GM21515 (cell line): ENCODE measurements around the gene MUC5AC.
"Not testable (repeated sequence)": the region's sequence is repeated elsewhere in the genome, so short reads cannot be mapped to it uniquely, and the experiment has no call there.

Experiments
- ATAC-seq: cut with Tn5 transposase; IDR thresholded peaks from one replicate; pipeline ENCODE4 v1.9.1; 2021; ENCODE audit not compliant: unreplicated experiment

The MUC5AC gene

DNA sequence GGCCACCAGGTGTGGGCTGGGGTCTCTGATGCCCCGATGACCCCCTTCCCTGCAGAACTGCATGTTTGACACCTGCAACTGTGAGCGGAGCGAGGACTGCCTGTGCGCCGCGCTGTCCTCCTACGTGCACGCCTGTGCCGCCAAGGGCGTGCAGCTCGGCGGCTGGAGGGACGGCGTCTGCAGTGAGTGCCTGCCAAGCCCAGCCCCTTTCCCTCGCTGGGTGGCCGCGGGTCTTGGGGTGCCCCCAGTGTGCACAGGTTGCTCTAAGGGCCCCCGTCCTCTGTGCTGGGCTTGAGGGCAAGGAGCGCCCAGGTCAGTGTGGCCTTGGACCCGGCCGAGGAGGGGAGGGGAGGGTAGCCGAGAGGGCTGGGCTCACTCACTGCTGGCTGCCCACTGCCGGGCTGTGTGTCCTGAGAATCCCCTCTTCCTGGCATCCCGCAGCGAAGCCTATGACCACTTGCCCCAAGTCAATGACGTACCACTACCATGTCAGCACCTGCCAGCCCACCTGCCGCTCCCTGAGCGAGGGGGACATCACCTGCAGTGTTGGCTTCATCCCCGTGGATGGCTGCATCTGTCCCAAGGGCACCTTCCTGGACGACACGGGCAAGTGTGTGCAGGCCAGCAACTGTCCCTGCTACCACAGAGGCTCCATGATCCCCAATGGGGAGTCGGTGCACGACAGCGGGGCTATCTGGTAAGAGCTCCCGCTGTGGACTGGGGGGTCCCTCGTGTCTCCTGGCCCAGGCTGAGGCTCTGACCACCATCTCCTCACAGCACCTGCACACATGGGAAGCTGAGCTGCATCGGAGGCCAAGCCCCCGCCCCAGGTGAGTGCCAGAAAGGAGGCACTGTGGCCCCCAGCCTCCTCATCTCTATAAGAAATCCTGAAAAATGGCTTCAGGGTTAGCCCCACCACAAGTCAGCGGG lies 17.0 kb downstream of the MUC5AC start:
- no peak for ATAC-seq

DNA sequence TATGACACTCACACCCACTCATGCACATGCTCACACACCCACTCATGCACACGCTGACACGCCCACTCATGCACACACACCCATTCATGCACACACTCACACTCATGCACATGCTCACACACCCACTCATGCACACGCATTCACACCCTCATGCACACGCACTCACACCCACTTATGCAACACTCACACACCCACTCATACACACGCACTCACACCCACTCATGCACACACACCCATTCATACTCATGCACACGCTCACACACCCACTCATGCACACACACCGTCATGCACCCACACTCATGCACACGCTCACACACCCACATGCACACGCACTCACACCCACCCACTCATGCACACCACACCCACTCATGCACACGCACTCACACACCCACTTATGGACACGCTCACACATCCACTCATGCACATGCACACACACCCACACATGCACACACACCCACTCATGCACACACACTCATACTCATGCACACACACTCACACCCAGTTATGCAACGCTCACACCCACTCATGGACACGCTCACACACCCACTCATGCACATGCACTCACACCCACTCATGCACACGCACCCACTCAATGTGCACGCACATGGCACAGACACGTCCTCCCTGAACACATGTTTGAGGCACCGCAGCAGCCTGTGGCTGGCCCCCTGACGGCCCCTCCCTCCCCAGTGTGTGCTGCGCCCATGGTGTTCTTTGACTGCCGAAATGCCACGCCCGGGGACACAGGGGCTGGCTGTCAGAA lies 17.9 kb downstream of the MUC5AC start:
- no peak for ATAC-seq

DNA sequence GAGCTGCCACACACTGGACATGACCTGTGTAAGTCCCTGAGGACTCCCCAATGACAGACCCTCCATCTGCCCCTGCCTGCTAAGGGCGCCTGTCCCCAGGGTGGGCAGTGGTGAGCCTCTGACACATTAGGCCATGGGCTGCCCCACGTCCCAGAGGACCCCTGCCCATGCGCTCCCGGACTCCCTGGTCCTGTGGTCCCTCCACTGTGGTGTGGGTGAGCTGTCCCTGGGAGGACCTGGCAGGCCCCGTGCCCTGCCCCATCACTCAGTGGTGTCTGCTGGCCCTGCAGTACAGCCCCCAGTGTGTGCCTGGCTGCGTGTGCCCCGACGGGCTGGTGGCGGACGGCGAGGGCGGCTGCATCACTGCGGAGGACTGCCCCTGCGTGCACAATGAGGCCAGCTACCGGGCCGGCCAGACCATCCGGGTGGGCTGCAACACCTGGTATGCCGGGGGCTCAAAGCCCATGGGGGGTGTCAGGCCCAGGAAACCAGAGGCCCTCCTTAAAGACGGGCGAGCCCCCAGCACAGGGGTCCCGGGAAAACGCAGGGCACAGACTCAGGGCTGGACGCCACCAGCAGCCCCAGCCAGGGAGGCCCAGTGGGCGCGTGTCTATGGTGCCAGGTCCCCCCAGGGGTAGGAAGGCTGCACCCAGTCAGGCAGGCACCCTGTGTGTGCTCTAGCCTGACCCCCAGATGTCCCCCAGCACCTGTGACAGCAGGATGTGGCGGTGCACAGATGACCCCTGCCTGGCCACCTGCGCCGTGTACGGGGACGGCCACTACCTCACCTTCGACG lies 18.7 kb downstream of the MUC5AC start:
- no peak for ATAC-seq

DNA sequence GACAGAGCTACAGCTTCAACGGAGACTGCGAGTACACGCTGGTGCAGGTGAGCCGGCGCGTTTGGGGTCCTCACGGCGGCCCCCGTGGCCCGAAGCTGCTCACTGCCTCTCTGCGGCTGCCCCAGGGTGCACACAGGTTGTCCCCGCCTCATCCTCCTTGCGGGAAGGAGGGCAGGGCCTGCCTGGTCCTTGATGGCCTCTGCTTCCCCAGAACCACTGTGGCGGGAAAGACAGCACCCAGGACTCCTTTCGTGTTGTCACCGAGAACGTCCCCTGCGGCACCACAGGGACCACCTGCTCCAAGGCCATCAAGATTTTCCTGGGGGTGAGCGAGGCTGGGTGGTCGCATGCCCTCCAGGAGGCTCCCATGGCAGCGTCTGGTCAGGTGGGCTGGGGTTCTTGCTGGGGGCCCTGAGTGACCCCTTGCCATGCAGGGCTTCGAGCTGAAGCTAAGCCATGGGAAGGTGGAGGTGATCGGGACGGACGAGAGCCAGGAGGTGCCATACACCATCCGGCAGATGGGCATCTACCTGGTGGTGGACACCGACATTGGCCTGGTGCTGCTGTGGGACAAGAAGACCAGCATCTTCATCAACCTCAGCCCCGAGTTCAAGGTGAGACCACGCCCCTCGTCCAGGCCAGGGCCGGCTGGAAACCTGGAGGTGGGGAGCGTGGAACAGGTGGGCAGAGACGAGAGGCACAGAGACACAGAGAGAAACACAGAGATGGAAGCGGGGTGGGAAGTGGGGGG lies 19.4 kb downstream of the MUC5AC start:
- no peak for ATAC-seq

DNA sequence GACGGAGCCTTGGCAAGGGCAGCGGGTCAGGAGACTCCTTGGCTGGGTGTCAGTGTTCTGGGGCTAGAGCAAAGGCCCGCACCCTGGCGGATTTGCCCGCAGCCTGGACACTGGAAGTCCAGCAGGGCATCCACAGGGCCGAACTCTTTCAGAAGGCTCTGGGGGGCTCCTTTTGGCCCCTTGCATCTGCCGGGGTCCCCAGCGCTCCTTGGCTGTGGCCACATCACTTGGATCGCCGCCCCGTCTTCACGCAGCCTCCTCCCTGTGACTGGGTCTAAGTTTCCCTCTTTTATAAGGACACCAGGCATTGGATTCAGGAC lies 20.0 kb downstream of the MUC5AC start:
- ATAC-seq, result no peak

DNA sequence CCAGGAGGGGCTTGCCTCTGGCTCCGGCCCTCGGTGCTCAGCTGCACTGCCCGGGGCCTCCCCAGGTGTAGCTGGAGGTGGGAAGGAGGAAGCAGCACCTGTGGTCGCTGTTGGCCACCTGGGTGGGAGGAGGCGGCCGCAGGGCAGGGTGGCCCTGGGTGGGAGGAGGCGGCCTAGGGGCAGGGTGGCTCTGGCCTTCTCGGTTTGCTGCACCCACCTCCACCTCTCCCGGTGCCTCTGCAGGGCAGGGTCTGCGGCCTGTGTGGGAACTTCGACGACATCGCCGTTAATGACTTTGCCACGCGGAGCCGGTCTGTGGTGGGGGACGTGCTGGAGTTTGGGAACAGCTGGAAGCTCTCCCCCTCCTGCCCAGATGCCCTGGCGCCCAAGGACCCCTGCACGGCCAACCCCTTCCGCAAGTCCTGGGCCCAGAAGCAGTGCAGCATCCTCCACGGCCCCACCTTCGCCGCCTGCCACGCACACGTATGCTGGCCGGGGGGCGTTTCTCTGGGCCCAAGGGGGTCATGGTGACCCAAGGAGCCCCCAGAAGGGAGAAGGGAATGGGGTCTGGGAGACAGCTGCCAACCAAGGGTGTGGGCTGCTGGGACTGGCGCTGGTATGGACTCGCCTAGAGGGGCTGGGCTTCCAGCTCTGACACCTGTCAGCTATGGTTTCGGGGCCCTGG lies 20.6 kb downstream of the MUC5AC start:
- no peak for ATAC-seq

DNA sequence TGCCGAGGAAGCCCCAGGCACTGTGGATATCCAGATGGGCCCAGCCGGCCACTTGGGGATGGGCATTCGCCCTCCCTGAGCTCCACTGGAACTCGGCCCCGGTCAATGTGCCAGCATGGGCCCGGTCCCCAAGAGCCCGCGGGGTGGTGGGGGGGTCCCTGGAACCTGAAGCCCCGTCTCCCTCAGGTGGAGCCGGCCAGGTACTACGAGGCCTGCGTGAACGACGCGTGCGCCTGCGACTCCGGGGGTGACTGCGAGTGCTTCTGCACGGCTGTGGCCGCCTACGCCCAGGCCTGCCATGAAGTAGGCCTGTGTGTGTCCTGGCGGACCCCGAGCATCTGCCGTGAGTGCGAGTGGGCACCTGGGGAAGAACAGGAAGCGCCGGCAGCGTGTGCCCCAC lies 21.2 kb downstream of the MUC5AC start:
- no peak for ATAC-seq

DNA sequence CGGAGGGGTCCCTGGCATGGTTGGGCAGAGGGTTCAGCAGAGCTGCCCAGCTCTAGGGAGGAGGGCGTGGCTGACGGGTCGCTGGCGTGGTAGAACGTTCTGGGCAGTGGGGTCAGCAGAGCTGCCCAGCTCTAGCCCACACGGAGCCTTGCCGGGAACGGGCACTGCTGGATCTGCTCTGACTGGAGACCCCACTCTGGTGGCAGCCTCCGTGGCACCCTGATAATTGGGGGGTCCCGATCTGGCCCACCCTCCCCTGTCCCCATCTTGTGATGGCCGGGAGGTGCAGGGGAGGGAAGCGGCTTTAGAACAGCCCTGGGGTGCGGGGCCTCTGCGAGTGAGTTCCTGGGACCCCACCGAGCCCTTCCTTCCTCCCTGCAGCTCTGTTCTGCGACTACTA lies 21.9 kb downstream of the MUC5AC start:
- ATAC-seq, result no peak

DNA sequence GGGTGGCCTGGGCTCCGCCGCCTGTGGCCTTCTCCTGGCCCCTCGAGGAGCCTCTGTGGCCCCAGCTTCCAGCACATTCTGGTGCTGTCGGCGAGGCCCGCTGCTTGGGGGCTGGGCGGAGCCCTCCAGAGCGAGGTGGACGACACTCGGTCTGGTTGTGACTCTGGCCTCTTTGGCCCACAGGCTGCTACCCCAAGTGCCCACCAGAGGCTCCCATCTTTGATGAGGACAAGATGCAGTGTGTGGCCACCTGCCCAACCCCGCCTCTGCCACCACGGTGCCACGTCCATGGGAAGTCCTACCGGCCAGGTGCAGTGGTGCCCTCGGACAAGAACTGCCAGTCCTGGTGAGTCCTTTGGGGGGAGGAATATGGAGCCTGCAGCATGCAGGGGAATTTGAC lies 22.4 kb downstream of the MUC5AC start:
- ATAC-seq, result no peak

DNA sequence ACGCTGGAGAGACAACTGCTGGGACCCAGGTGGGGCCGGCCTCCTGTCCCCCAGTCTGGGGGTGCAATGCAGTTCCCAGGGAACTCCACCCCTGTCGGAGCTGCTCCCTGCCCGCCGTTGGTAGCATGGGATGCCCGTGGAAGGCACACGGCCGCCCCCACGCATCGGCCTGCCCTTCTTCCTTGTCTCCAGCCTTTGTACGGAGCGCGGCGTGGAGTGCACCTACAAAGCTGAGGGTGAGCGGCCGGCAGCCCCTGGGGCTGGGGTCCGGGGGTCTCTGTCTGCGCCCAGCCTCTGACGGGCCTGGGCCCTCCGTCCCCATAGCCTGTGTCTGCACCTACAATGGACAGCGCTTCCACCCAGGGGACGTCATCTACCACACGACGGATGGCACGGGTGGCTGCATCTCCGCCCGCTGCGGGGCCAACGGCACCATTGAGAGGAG lies 23.2 kb downstream of the MUC5AC start:
- no peak for ATAC-seq

DNA sequence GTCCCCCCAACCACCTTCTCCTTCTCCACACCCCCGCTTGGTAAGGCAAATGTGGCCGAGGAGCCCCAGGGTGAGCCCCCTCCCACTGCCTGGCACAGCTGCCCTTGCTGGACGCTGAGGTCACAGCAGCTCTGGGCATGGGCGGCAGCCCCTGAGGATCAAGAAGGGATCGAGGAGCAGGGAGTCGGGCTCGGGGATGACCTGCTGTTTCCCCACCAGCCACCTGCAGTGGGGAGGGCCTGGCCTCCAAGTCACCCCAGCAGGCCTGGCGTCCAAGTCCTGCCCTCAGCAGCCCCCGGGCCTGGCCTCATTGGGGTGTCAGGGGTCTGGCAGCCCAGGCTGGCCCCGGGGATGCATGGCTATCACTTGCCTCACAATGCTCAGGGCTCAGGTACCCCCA lies 23.7 kb downstream of the MUC5AC start:
- no peak for ATAC-seq

DNA sequence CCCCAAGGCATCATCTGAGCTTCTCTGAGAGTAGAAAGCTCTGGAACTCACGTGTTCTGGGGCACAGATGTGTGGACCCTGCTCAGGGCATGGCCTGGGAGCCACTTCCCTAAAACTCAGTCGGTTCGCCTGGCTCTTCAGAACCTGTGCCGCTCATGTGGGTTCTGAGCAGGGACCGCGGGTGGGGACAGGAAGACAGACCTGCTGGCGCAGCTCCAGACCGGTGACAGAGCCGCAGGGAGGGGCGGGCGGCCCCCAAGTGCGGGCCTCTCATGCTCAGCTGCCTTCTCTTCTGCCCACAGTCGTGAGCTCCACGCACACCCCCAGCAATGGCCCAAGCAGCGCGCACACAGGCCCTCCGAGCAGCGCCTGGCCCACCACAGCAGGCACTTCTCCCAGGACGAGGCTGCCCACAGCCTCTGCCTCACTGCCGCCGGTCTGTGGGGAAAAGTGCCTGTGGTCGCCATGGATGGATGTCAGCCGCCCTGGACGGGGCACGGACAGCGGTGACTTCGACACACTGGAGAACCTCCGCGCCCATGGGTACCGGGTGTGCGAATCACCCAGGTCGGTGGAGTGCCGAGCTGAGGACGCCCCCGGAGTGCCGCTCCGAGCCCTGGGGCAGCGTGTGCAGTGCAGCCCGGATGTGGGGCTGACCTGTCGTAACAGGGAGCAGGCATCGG lies 24.2 kb downstream of the MUC5AC start:
- ATAC-seq, result no peak

DNA sequence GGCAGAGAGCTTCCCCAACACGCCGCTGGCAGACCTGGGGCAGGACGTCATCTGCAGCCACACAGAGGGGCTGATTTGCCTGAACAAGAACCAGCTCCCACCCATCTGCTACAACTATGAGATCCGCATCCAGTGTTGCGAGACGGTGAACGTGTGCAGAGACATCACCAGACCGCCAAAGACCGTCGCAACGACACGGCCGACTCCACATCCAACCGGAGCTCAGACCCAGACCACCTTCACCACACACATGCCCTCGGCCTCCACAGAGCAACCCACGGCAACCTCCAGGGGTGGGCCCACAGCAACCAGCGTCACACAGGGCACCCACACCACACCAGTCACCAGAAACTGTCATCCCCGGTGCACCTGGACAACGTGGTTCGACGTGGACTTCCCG lies 26.4 kb downstream of the MUC5AC start:
- ATAC-seq, result not testable (repeated sequence)

DNA sequence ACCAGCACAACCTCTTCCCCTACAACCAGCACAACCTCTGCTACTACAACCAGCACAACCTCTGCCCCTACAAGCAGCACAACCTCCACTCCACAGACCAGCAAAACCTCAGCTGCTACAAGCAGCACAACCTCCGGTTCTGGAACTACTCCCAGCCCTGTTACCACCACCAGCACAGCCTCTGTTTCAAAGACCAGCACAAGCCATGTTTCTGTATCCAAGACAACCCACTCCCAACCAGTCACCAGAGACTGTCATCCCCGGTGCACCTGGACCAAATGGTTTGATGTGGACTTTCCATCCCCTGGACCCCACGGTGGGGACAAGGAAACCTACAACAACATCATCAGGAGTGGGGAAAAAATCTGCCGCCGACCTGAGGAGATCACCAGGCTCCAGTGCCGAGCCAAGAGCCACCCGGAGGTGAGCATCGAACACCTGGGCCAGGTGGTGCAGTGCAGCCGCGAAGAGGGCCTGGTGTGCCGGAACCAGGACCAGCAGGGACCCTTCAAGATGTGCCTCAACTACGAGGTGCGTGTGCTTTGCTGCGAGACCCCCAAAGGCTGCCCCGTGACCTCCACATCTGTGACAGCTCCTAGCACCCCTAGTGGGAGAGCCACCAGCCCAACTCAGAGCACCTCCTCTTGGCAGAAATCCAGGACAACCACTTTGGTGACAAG lies 30.8 kb downstream of the MUC5AC start:
- not testable (repeated sequence) for ATAC-seq

DNA sequence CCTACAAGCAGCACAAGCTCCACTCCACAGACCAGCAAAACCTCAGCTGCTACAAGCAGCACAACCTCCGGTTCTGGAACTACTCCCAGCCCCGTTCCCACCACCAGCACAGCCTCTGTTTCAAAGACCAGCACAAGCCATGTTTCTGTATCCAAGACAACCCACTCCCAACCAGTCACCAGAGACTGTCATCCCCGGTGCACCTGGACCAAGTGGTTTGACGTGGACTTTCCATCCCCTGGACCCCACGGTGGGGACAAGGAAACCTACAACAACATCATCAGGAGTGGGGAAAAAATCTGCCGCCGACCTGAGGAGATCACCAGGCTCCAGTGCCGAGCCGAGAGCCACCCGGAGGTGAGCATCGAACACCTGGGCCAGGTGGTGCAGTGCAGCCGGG lies 32.1 kb downstream of the MUC5AC start:
- not testable (repeated sequence) for ATAC-seq

DNA sequence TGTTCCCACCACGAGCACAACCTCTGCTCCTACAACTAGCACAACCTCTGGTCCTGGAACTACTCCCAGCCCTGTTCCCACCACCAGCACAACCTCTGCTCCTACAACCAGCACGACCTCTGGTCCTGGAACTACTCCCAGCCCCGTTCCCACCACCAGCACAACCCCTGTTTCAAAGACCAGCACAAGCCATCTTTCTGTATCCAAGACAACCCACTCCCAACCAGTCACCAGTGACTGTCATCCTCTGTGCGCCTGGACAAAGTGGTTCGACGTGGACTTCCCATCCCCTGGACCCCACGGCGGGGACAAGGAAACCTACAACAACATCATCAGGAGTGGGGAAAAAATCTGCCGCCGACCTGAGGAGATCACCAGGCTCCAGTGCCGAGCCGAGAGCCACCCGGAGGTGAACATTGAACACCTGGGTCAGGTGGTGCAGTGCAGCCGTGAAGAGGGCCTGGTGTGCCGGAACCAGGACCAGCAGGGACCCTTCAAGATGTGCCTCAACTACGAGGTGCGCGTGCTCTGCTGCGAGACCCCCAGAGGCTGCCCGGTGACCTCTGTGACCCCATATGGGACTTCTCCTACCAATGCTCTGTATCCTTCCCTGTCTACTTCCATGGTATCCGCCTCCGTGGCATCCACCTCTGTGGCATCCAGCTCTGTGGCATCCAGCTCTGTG lies 34.2 kb downstream of the MUC5AC start:
- not testable (repeated sequence) for ATAC-seq

DNA sequence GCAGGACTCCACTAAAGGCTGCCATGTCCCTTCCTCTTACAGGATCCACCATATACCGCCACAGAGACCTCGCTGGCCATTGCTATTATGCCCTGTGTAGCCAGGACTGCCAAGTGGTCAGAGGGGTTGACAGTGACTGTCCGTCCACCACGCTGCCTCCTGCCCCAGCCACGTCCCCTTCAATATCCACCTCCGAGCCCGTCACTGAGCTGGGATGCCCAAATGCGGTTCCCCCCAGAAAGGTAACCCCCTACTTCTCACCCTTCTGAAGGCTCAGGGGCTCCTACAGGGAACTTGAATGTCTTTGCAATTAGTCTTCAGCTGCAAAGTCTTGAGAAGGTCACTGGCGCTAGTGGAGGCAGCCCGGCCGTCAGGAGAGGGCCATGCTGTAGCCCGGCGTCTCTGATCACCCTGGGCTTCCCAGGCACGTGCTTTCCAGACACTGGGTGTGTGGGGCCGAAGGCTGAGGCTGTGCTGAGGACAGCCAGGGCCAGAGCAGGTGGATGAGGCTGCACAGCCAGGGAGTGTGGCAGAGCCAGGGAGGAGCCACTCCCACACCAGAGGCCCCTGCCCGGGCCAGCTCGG lies 35.1 kb downstream of the MUC5AC start:
- ATAC-seq, result no peak
